ENCODE data around the gene APPL2. TPM values are rescaled to one million over a fixed set of nuclear protein-coding genes. Genes with fewer than 3 reads are reported as not detected.
"Not testable (repeated sequence)": the region's sequence is repeated elsewhere in the genome, so short reads cannot be mapped to it uniquely, and the experiment has no call there.

The APPL2 gene
- total RNA-seq, 2 donors from 2014 or later, result 18.9 to 19.7 TPM

- H3K27ac Mint-ChIP-seq, result no peak overlapping the region
- DNase-seq (no peak), ATAC-seq (replicated peaks in 1 of 2) (no peak)
- H3K9me3 Mint-ChIP-seq, result no peaks in the 10 kb centered on the region
- no peaks in the 10 kb centered on the region for H3K4me1 Mint-ChIP-seq (ENCODE audit: low read depth)
- H3K4me3 Mint-ChIP-seq, result no peak overlapping the region
- H3K36me3 Mint-ChIP-seq (ENCODE audit: insufficient read depth in 2 of 2), result peaks cover 0 to 2% of the 10 kb centered on the region in 2 donors
- no peaks in the 10 kb centered on the region for H3K27me3 Mint-ChIP-seq (ENCODE audit: low read depth)
These were observed 41.0 kb downstream of the APPL2 start for GRCh38 chr12:105194947-105195346.

- Mint-ChIP-seq H3K4me1 (ENCODE audit: low read depth) (peaks cover 6% of the 10 kb centered on the region), H3K27ac (no peak overlapping the region), H3K4me3 (no peak overlapping the region), H3K9me3 (no peaks in the 10 kb centered on the region), H3K36me3 (ENCODE audit: insufficient read depth in 2 of 2) (peaks cover 0 to 7% of the 10 kb centered on the region in 2 donors), H3K27me3 (ENCODE audit: low read depth) (no peaks in the 10 kb centered on the region)
- no peak for DNase-seq
- ATAC-seq (replicated peaks in 1 of 2), result no peak
These were observed 43.2 kb downstream of the APPL2 start for GRCh38 chr12:105192624-105193225.

- H3K27ac Mint-ChIP-seq, result peak overlapping the region; percentile 51
- no peaks in the 10 kb centered on the region for H3K9me3 Mint-ChIP-seq
- H3K4me1 Mint-ChIP-seq (ENCODE audit: low read depth), result peaks cover 6% of the 10 kb centered on the region
- DNase-seq, result no peak
- no peak overlapping the region for H3K4me3 Mint-ChIP-seq
- peaks cover 4 to 14% of the 10 kb centered on the region in 2 donors for H3K36me3 Mint-ChIP-seq (ENCODE audit: insufficient read depth in 2 of 2)
- no peak for ATAC-seq (replicated peaks in 1 of 2)
- no peaks in the 10 kb centered on the region for H3K27me3 Mint-ChIP-seq (ENCODE audit: low read depth)
These were observed 45.4 kb downstream of the APPL2 start for GRCh38 chr12:105190530-105190929.

GRCh38 chr12:105189293-105189692 lies 46.7 kb downstream of the APPL2 start:
- no peak overlapping the region for H3K4me3 Mint-ChIP-seq
- peaks cover 6% of the 10 kb centered on the region for H3K4me1 Mint-ChIP-seq (ENCODE audit: low read depth)
- no peak overlapping the region for H3K27ac Mint-ChIP-seq
- peaks cover 6 to 19% of the 10 kb centered on the region in 2 donors for H3K36me3 Mint-ChIP-seq (ENCODE audit: insufficient read depth in 2 of 2)
- ATAC-seq (replicated peaks in 1 of 2), result no peak
- no peak for DNase-seq
- no peaks in the 10 kb centered on the region for H3K27me3 Mint-ChIP-seq (ENCODE audit: low read depth)
- no peaks in the 10 kb centered on the region for H3K9me3 Mint-ChIP-seq

- not testable (repeated sequence) for DNase-seq; H3K4me3 Mint-ChIP-seq; H3K27me3 Mint-ChIP-seq (ENCODE audit: low read depth); H3K4me1 Mint-ChIP-seq (ENCODE audit: low read depth); H3K27ac Mint-ChIP-seq; ATAC-seq (replicated peaks in 1 of 2)
- Mint-ChIP-seq H3K36me3 (ENCODE audit: insufficient read depth in 2 of 2) (peaks cover 38 to 58% of the 10 kb centered on the region in 2 donors), H3K9me3 (peaks cover 9 to 17% of the 10 kb centered on the region in 2 donors)
These were observed 52.0 kb downstream of the APPL2 start for GRCh38 chr12:105183976-105184375.

- Mint-ChIP-seq H3K9me3 (peaks cover 9 to 17% of the 10 kb centered on the region in 2 donors), H3K36me3 (ENCODE audit: insufficient read depth in 2 of 2) (peaks cover 38 to 56% of the 10 kb centered on the region in 2 donors), H3K27ac (peak overlapping the region; percentile 54)
- not testable (repeated sequence) for DNase-seq; ATAC-seq (replicated peaks in 1 of 2); H3K4me1 Mint-ChIP-seq (ENCODE audit: low read depth); H3K4me3 Mint-ChIP-seq; H3K27me3 Mint-ChIP-seq (ENCODE audit: low read depth)
These were observed 52.6 kb downstream of the APPL2 start for GRCh38 chr12:105183406-105183805.

GRCh38 chr12:105179114-105179513 lies 56.9 kb downstream of the APPL2 start:
- not testable (repeated sequence) for H3K4me1 Mint-ChIP-seq (ENCODE audit: low read depth); ATAC-seq (replicated peaks in 1 of 2); H3K4me3 Mint-ChIP-seq; H3K27me3 Mint-ChIP-seq (ENCODE audit: low read depth); H3K27ac Mint-ChIP-seq; DNase-seq
- Mint-ChIP-seq H3K36me3 (ENCODE audit: insufficient read depth in 2 of 2) (peaks cover 31 to 41% of the 10 kb centered on the region in 2 donors), H3K9me3 (peaks cover 9 to 17% of the 10 kb centered on the region in 2 donors)

- Mint-ChIP-seq H3K4me1 (ENCODE audit: low read depth) (peaks cover 9% of the 10 kb centered on the region), H3K27me3 (ENCODE audit: low read depth) (no peaks in the 10 kb centered on the region), H3K4me3 (no peak overlapping the region), H3K27ac (peak overlapping the region; percentile 77), H3K9me3 (peaks cover 9 to 12% of the 10 kb centered on the region in 2 donors), H3K36me3 (ENCODE audit: insufficient read depth in 2 of 2) (peaks cover 19 to 28% of the 10 kb centered on the region in 2 donors)
- ATAC-seq (replicated peaks in 1 of 2), result no peak
- no peak for DNase-seq
These were observed 58.8 kb downstream of the APPL2 start for GRCh38 chr12:105177208-105177607.

GRCh38 chr12:105175397-105175990 lies 60.5 kb downstream of the APPL2 start:
- H3K4me3 Mint-ChIP-seq, result no peak overlapping the region
- H3K27ac Mint-ChIP-seq, result no peak overlapping the region
- peaks cover 9% of the 10 kb centered on the region for H3K4me1 Mint-ChIP-seq (ENCODE audit: low read depth)
- DNase-seq (no peak), ATAC-seq (replicated peaks in 1 of 2) (no peak)
- H3K36me3 Mint-ChIP-seq (ENCODE audit: insufficient read depth in 2 of 2), result peaks cover 11 to 17% of the 10 kb centered on the region in 2 donors
- H3K27me3 Mint-ChIP-seq (ENCODE audit: low read depth), result no peaks in the 10 kb centered on the region
- H3K9me3 Mint-ChIP-seq, result peaks cover 0 to 5% of the 10 kb centered on the region in 2 donors

- Mint-ChIP-seq H3K27ac (no peak overlapping the region), H3K4me3 (no peak overlapping the region), H3K27me3 (ENCODE audit: low read depth) (no peaks in the 10 kb centered on the region), H3K4me1 (ENCODE audit: low read depth) (peaks cover 9% of the 10 kb centered on the region), H3K36me3 (ENCODE audit: insufficient read depth in 2 of 2) (peaks cover 2 to 8% of the 10 kb centered on the region in 2 donors), H3K9me3 (no peaks in the 10 kb centered on the region)
- ATAC-seq (replicated peaks in 1 of 2) (no peak), DNase-seq (no peak)
These were observed 64.1 kb downstream of the APPL2 start for GRCh38 chr12:105171691-105172436.

GRCh38 chr12:105170139-105170538 lies 65.8 kb downstream of the APPL2 start:
- H3K36me3 Mint-ChIP-seq (ENCODE audit: insufficient read depth in 2 of 2), result peaks cover 3 to 8% of the 10 kb centered on the region in 2 donors
- H3K4me1 Mint-ChIP-seq (ENCODE audit: low read depth), result no peaks in the 10 kb centered on the region
- no peaks in the 10 kb centered on the region for H3K9me3 Mint-ChIP-seq
- H3K27ac Mint-ChIP-seq, result no peak overlapping the region
- DNase-seq, result no peak
- H3K4me3 Mint-ChIP-seq, result no peak overlapping the region
- no peaks in the 10 kb centered on the region for H3K27me3 Mint-ChIP-seq (ENCODE audit: low read depth)
- no peak for ATAC-seq (replicated peaks in 1 of 2)

GRCh38 chr12:105168006-105168405 lies 68.0 kb downstream of the APPL2 start:
- H3K9me3 Mint-ChIP-seq, result no peaks in the 10 kb centered on the region
- ATAC-seq (replicated peaks in 1 of 2) (no peak), DNase-seq (no peak)
- H3K27ac Mint-ChIP-seq, result no peak overlapping the region
- no peak overlapping the region for H3K4me3 Mint-ChIP-seq
- no peaks in the 10 kb centered on the region for H3K27me3 Mint-ChIP-seq (ENCODE audit: low read depth)
- no peaks in the 10 kb centered on the region for H3K4me1 Mint-ChIP-seq (ENCODE audit: low read depth)
- peaks cover 1 to 18% of the 10 kb centered on the region in 2 donors for H3K36me3 Mint-ChIP-seq (ENCODE audit: insufficient read depth in 2 of 2)

- ATAC-seq (replicated peaks in 1 of 2) (no peak), DNase-seq (no peak)
- H3K4me3 Mint-ChIP-seq, result no peak overlapping the region
- no peak overlapping the region for H3K27ac Mint-ChIP-seq
- no peaks in the 10 kb centered on the region for H3K27me3 Mint-ChIP-seq (ENCODE audit: low read depth)
- H3K36me3 Mint-ChIP-seq (ENCODE audit: insufficient read depth in 2 of 2), result peaks cover 1 to 16% of the 10 kb centered on the region in 2 donors
- H3K9me3 Mint-ChIP-seq, result no peaks in the 10 kb centered on the region
- H3K4me1 Mint-ChIP-seq (ENCODE audit: low read depth), result no peaks in the 10 kb centered on the region
These were observed 68.6 kb downstream of the APPL2 start for GRCh38 chr12:105167346-105167745.

Measured in activated T-cell treated with anti-CD3 and anti-CD28 coated beads, Interleukin-2, amount 50 U/mL, for 72 hours (primary cell).